Activated T-cell treated with anti-CD3 and anti-CD28 coated beads, Interleukin-2, amount 50 U/mL, for 24 hours (primary cell): Measurements from ENCODE around the gene CBX2.
"Not testable (repeated sequence)": the region's sequence is repeated elsewhere in the genome, so short reads cannot be mapped to it uniquely, and the experiment has no call there.

Experiments
- DNase-seq: peaks from one replicate; pipeline ENCODE4 v3.0.0-alpha.2; 2020
- H3K27ac Mint-ChIP-seq: 2 replicates; pipeline ENCODE4 v1.8.0; 2020; ENCODE audit warnings: mild to moderate bottlenecking, mixed read lengths
- H3K27me3 Mint-ChIP-seq: 2 replicates; pipeline ENCODE4 v1.8.0; 2020; ENCODE audit warnings: mixed read lengths
- H3K36me3 Mint-ChIP-seq: 2 replicates; pipeline ENCODE4 v1.8.0; 2020; ENCODE audit warnings: low read depth, mixed read lengths
- H3K4me1 Mint-ChIP-seq: 2 replicates; pipeline ENCODE4 v1.8.0; 2020; ENCODE audit warnings: low read depth, mixed read lengths
- H3K4me3 Mint-ChIP-seq: 2 replicates; pipeline ENCODE4 v1.8.0; 2020; ENCODE audit warnings: mild to moderate bottlenecking, moderate library complexity, mixed read lengths
- H3K9me3 Mint-ChIP-seq: 2 replicates; pipeline ENCODE4 v1.8.0; 2020; ENCODE audit warnings: mixed read lengths

Gene CBX2

GRCh38 chr17:79750650-79751545, 27.1 kb upstream of the CBX2 start:
- Mint-ChIP-seq H3K36me3 (no peaks in the 10 kb centered on the region), H3K9me3 (no peaks in the 10 kb centered on the region), H3K27me3 (peaks cover 62% of the 10 kb centered on the region), H3K4me3 (no peak overlapping the region), H3K4me1 (peaks cover 22% of the 10 kb centered on the region), H3K27ac (no peak overlapping the region)
- no peak for DNase-seq

- H3K4me1 Mint-ChIP-seq, result peaks cover 13% of the 10 kb centered on the region
- no peak overlapping the region for H3K4me3 Mint-ChIP-seq
- no peaks in the 10 kb centered on the region for H3K9me3 Mint-ChIP-seq
- H3K27ac Mint-ChIP-seq, result no peak overlapping the region
- DNase-seq, result no peak
- H3K27me3 Mint-ChIP-seq, result peaks cover 53% of the 10 kb centered on the region
- H3K36me3 Mint-ChIP-seq, result no peaks in the 10 kb centered on the region
Measured at GRCh38 chr17:79752175-79752574, 25.8 kb upstream of the CBX2 start.

GRCh38 chr17:79754370-79754769, 23.6 kb upstream of the CBX2 start:
- Mint-ChIP-seq H3K27ac (no peak overlapping the region), H3K4me1 (peaks cover 8% of the 10 kb centered on the region), H3K9me3 (no peaks in the 10 kb centered on the region), H3K27me3 (peaks cover 44% of the 10 kb centered on the region), H3K36me3 (no peaks in the 10 kb centered on the region), H3K4me3 (no peak overlapping the region)
- DNase-seq, result no peak

- not testable (repeated sequence) for H3K4me3 Mint-ChIP-seq, H3K9me3 Mint-ChIP-seq, DNase-seq, H3K27ac Mint-ChIP-seq, H3K4me1 Mint-ChIP-seq, H3K36me3 Mint-ChIP-seq
- peaks cover 39% of the 10 kb centered on the region for H3K27me3 Mint-ChIP-seq
Measured at GRCh38 chr17:79754903-79755302, 23.0 kb upstream of the CBX2 start.

GRCh38 chr17:79755591-79755990, 22.4 kb upstream of the CBX2 start:
- peaks cover 35% of the 10 kb centered on the region for H3K27me3 Mint-ChIP-seq
- no peak overlapping the region for H3K27ac Mint-ChIP-seq
- no peaks in the 10 kb centered on the region for H3K9me3 Mint-ChIP-seq
- no peaks in the 10 kb centered on the region for H3K36me3 Mint-ChIP-seq
- no peak overlapping the region for H3K4me3 Mint-ChIP-seq
- peaks cover 8% of the 10 kb centered on the region for H3K4me1 Mint-ChIP-seq
- DNase-seq, result no peak

DNA sequence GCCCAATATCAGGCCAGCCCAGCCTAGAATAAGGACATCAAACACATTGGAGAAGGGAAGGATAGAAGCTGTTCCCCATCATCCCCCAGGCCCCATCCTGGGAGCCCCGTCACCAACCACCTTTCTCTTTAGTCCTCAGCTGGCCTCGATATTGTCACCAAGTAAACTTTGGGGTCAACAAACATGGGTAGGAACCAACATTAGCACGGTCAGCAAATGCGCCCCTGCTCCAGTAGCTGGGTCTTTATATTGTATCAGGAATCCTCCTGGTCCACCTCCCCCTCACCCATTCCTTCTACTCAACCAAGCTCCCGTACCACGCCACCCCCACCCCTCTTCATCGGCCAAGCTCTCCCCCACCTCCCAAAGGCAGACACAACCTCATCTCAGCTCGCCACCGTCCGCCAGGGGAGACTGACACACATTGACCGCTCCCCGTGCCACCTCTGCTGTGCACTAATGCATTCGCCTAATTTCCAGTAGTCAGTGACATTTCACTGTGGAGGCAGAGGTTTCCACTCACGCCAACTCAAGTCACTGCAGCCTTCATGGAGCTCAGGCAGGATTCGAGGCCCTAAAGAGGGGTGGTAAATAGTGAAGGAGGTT, 20.7 kb upstream of the CBX2 start:
- no peak overlapping the region for H3K27ac Mint-ChIP-seq

GRCh38 chr17:79758271-79758670, 19.7 kb upstream of the CBX2 start:
- Mint-ChIP-seq H3K4me3 (no peak overlapping the region), H3K36me3 (no peaks in the 10 kb centered on the region), H3K9me3 (no peaks in the 10 kb centered on the region), H3K27ac (no peak overlapping the region), H3K4me1 (no peaks in the 10 kb centered on the region), H3K27me3 (peaks cover 16% of the 10 kb centered on the region)
- DNase-seq, result no peak

More for the DNA sequence above, 20.7 kb upstream of the CBX2 start:
- H3K4me3 Mint-ChIP-seq, result no peak overlapping the region
- no peaks in the 10 kb centered on the region for H3K36me3 Mint-ChIP-seq
- H3K27me3 Mint-ChIP-seq, result peaks cover 19% of the 10 kb centered on the region
- no peaks in the 10 kb centered on the region for H3K9me3 Mint-ChIP-seq
- peaks cover 1% of the 10 kb centered on the region for H3K4me1 Mint-ChIP-seq
- no peak for DNase-seq

- peaks cover 7% of the 10 kb centered on the region for H3K27me3 Mint-ChIP-seq
- H3K36me3 Mint-ChIP-seq, result no peaks in the 10 kb centered on the region
- H3K9me3 Mint-ChIP-seq, result no peaks in the 10 kb centered on the region
- H3K4me1 Mint-ChIP-seq, result no peaks in the 10 kb centered on the region
- no peak for DNase-seq
- H3K4me3 Mint-ChIP-seq, result no peak overlapping the region
- no peak overlapping the region for H3K27ac Mint-ChIP-seq
Measured at GRCh38 chr17:79760197-79760906, 17.6 kb upstream of the CBX2 start.

DNA sequence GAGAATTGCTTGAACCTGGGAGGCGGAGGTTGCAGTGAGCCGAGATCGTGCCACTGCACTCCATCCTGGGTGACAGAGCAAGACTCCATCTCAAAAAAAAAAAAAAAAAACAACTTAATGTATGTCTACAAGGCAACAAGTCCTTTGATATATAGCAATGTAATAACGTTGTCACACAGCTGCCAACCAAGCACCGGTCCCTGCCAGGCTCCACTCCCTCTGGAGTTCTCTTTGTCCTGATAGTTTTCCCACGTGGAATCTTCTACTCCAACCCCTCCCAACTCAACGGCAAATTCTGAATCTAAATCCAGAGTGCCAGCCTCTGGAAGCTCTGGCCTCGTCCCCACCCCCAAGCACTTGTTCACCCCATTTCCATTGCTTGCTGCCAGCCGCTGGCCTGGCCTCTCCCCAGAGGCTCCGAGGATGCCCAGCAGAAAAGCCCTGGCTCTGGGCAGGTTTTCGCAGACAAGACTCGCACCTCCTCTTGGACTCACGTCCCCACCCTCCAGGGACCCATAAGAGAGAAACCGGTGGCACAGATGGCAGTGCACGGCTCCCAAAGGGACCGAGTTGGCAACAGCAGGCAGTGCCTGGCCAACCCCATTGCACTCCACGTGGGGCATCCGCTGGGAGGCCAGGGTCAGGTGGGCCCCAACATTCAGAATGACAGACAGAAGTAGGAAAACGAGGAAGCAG, 15.9 kb upstream of the CBX2 start:
- no peak overlapping the region for H3K4me3 Mint-ChIP-seq
- no peak overlapping the region for H3K27ac Mint-ChIP-seq
- H3K27me3 Mint-ChIP-seq, result peaks cover 9% of the 10 kb centered on the region
- no peaks in the 10 kb centered on the region for H3K9me3 Mint-ChIP-seq
- H3K4me1 Mint-ChIP-seq, result no peaks in the 10 kb centered on the region
- no peak for DNase-seq
- H3K36me3 Mint-ChIP-seq, result no peaks in the 10 kb centered on the region

- Mint-ChIP-seq H3K9me3 (no peaks in the 10 kb centered on the region), H3K4me3 (no peak overlapping the region), H3K4me1 (no peaks in the 10 kb centered on the region), H3K27me3 (peaks cover 26% of the 10 kb centered on the region), H3K36me3 (no peaks in the 10 kb centered on the region), H3K27ac (no peak overlapping the region)
- no peak for DNase-seq
Measured at GRCh38 chr17:79765708-79766107, 12.2 kb upstream of the CBX2 start.

GRCh38 chr17:79769570-79770506, 8.1 kb upstream of the CBX2 start:
- no peak for DNase-seq
- no peak overlapping the region for H3K4me3 Mint-ChIP-seq
- H3K36me3 Mint-ChIP-seq, result no peaks in the 10 kb centered on the region
- H3K9me3 Mint-ChIP-seq, result no peaks in the 10 kb centered on the region
- no peaks in the 10 kb centered on the region for H3K4me1 Mint-ChIP-seq
- H3K27me3 Mint-ChIP-seq, result peaks cover 51% of the 10 kb centered on the region
- no peak overlapping the region for H3K27ac Mint-ChIP-seq

GRCh38 chr17:79771276-79771675, 6.7 kb upstream of the CBX2 start:
- no peak overlapping the region for H3K4me3 Mint-ChIP-seq
- peaks cover 64% of the 10 kb centered on the region for H3K27me3 Mint-ChIP-seq
- no peaks in the 10 kb centered on the region for H3K36me3 Mint-ChIP-seq
- no peak for DNase-seq
- H3K4me1 Mint-ChIP-seq, result no peaks in the 10 kb centered on the region
- H3K27ac Mint-ChIP-seq, result no peak overlapping the region
- H3K9me3 Mint-ChIP-seq, result no peaks in the 10 kb centered on the region

DNA sequence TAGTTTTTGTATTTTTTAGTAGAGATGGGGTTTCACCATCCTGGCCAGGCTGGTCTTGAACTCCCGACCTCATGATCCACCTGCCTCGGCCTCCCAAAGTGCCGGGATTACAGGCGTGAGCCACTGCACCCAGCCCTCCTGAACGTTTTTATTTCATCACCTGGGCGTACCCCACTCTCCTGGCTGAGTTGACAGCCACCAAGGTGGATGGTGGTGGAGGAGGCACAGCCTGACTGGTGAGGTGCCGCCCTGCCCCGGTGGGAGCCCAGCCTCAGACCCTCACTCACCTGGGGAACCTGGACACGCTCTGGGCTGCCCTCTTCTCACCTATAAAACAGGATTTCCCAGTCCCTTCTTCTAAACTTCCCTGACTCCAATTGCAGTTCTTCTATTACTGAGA, 5.2 kb upstream of the CBX2 start:
- not testable (repeated sequence) for H3K27ac Mint-ChIP-seq, H3K4me1 Mint-ChIP-seq, H3K4me3 Mint-ChIP-seq, H3K36me3 Mint-ChIP-seq, DNase-seq, H3K9me3 Mint-ChIP-seq
- H3K27me3 Mint-ChIP-seq, result peaks cover 70% of the 10 kb centered on the region
